Prostate gland (tissue), 2 donors: ENCODE results near the gene CNGA4. TPM values are rescaled to one million over a fixed set of nuclear protein-coding genes. Genes with fewer than 3 reads are reported as not detected.

ENCODE experiments used
- DNase-seq: peaks from one replicate; pipeline ENCODE4 v3.0.0-alpha.2; 2019; ENCODE audit warnings: low spot score
- H3K27ac ChIP-seq, 2 donors: fragments of 200-600 bp; sonication (generic); 2 replicates each; pipeline ENCODE4 v1.5.1; 2017 to 2019
- H3K27me3 ChIP-seq: fragments of 200-600 bp; sonication (generic); replicated peaks from 2 replicates; pipeline ENCODE4 v1.5.1; 2019; ENCODE audit not compliant: insufficient read depth
- H3K36me3 ChIP-seq, 2 donors: fragments of 200-600 bp; sonication (generic); 1 replicate in 1 of 2; 2 replicates in 1 of 2; pipeline versions ENCODE4 v1.5.1 to v1.8.1; 2017 to 2019
- H3K4me1 ChIP-seq: fragments of 200-600 bp; sonication (generic); replicated peaks from 2 replicates; pipeline ENCODE4 v1.5.1; 2019
- H3K4me3 ChIP-seq, 2 donors: fragments of 200-600 bp; sonication (generic); 2 replicates each; pipeline ENCODE4 v1.5.1; 2017 to 2019
- H3K9me3 ChIP-seq: fragments of 200-600 bp; sonication (generic); 2 replicates; pipeline ENCODE4 v1.5.1; 2017
- POLR2A ChIP-seq: fragments of 450-650 bp; IDR thresholded peaks from one replicate; pipeline ENCODE4 v1.6.1; 2016; ENCODE audit warnings: antibody characterized with exemption, mild to moderate bottlenecking
- POLR2AphosphoS5 ChIP-seq: sonication (generic); formaldehyde crosslinking; IDR thresholded peaks from one replicate; pipeline ENCODE4 v1.6.1; 2017; ENCODE audit warnings: antibody characterized with exemption
- WGBS: methylation state at CpG from one replicate; pipeline ENCODE4 v1.1.5; 2018; 5-methylcytosine and 5-hydroxymethylcytosine counted together
- intact Hi-C: fragments of 100-400 bp; cut with DNase I; formaldehyde crosslinking; loops from one replicate; pipeline ENCODE4 v1.14.2; 2022
- total RNA-seq, 2 donors: library from RNA; depleted of rRNA; stranded (reverse); fragments of >200 nt; gene quantifications; one replicate each; pipeline ENCODE4 v1.1.0, GENCODE V29; 2016
- TF ChIP-seq, protein P1 (sequence below), 4 experiments: fragments of 200-600 bp in 2 of 4; fragments of 450-650 bp in 2 of 4; sonication (generic) in 2 of 4; IDR thresholded peaks; 1 replicate in 3 of 4; 2 replicates in 1 of 4; pipeline ENCODE4 v1.5.1; 2016 to 2019; ENCODE audit warnings: antibody characterized with exemption in 4 of 4, mild to moderate bottlenecking in 2 of 4, moderate library complexity in 2 of 4

Gene CNGA4
- total RNA-seq, 2 donors from 2014 or later: 0.27 to 2.0 TPM

DNA sequence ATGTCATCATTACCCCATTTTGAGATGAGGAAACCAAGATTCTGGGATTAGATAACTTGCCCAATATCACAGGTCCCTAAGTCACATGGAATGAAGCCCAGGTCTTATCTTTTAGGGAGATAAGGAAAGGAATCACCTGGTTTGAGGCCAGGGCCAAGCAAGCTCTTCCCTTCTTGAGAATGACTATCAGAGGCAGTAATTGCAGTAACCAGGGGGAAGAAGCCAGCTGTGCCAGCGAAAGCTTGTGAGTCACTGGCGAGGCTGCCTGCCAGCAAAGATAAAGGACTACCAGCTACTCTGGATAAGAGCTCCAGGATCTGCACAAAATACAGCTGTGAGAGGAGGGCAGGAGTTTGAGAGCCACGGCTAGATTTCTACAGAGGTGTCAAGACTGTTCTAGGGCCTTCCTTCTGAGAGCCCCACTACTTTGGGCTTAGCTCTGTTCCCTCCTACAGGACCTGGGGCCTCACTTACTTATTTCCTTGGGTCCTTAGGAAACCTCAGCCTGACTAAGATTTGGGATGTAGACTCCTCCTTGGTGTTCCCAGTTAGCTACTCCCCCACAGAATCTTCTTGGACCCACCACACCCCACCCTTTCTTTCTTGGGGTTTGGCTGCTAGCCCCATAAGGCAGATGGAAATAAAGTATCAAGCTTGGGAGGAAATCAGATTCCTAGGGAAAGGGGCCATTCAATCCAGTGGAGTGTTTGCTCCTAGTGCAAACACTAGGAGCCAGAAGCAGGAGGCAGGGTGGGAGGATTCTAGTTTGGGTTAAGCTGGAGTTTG is 11.1 kb downstream of the CNGA4 start:
- Histone ChIP-seq H3K27ac (no peak overlapping the region), H3K36me3 (no peaks in the 10 kb centered on the region), H3K27me3 (no peaks in the 10 kb centered on the region), H3K9me3 (no peaks in the 10 kb centered on the region), H3K4me1 (peaks cover 5% of the 10 kb centered on the region), H3K4me3 (no peak overlapping the region)
- TF ChIP-seq, protein P1, sequence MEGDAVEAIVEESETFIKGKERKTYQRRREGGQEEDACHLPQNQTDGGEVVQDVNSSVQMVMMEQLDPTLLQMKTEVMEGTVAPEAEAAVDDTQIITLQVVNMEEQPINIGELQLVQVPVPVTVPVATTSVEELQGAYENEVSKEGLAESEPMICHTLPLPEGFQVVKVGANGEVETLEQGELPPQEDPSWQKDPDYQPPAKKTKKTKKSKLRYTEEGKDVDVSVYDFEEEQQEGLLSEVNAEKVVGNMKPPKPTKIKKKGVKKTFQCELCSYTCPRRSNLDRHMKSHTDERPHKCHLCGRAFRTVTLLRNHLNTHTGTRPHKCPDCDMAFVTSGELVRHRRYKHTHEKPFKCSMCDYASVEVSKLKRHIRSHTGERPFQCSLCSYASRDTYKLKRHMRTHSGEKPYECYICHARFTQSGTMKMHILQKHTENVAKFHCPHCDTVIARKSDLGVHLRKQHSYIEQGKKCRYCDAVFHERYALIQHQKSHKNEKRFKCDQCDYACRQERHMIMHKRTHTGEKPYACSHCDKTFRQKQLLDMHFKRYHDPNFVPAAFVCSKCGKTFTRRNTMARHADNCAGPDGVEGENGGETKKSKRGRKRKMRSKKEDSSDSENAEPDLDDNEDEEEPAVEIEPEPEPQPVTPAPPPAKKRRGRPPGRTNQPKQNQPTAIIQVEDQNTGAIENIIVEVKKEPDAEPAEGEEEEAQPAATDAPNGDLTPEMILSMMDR (IDR thresholded peaks at IDR 0.05): no peak
- no peak for TF ChIP-seq POLR2AphosphoS5
- TF ChIP-seq POLR2A: no peak
- WGBS: 24% methylated on average over 3 of the region's 3 CpGs
- DNase-seq: no peak
- intact Hi-C loops: loop anchor here (5.0 kb wide), 2 partner anchors 67 to 102 kb away; no protein-coding TSS in a partner anchor

DNA sequence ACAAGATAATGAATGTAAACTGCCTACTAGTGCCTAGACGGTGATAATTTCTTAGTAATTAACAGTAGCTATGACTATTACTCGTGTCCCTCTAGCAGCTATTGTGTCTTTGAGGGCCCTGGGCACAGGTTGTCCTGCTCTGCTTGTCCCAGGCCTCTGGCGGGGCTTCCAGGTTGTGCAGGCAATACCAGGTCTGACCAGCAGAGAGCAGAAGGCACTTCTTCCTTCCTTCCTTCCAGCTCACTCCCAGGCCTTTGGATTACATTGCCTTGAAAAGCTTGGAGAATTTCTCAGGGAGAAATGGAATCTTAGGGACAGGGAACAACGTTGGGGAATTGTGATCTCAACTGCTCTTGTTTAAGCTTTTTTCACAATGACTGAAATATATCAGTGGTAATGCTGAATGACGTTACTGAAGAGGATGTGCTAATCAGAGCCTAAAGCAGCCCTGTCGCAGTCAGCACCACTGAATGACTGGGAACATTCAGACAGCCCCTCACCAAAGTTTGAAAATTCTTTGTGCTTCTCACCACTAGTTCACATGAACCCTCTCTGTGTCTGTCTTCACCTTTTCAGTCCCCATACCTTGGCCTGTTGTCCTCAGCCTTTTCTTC is 12.3 kb downstream of the CNGA4 start:
- TF ChIP-seq POLR2AphosphoS5 (peak; percentile 19), POLR2A (no peak)
- TF ChIP-seq, protein P1 (IDR thresholded peaks at IDR 0.05): peak; percentile 46 to 85 (median 74)
- H3K4me1 ChIP-seq: peaks cover 5% of the 10 kb centered on the region
- no peak overlapping the region for H3K4me3 ChIP-seq
- 52% methylated on average over 6 of the region's 6 CpGs for WGBS
- intact Hi-C loops: loop anchor here (5.0 kb wide), 2 partner anchors 66 to 101 kb away; no protein-coding TSS in a partner anchor
- no peaks in the 10 kb centered on the region for H3K36me3 ChIP-seq
- no peaks in the 10 kb centered on the region for H3K27me3 ChIP-seq
- DNase-seq: peak; percentile 34
- H3K9me3 ChIP-seq: no peaks in the 10 kb centered on the region
- peak overlapping the region in 1 of 2 donors; percentile 67 for H3K27ac ChIP-seq

DNA sequence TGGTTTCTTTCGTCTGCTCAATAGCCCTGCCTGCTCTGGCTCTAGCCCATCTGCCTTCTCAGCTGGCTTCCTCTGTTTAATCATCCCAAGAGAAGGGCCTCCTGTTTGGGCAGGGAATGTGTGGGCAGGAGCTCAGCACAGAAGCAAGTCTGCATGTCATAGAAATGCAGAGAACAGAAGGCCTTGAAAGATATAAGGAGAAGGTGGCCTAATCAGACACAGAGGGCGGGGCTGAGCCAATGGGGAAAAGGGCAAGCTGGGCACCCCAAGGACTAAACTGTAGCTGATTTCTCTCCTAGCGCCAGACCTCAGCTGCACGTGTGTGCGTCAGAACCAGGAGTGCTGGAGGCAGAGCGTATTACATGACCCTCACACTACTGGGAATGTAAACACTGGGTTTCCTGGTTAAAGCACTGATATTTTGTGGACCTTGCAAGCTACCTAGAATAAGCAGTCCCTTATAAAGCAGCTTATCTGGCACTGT is 13.1 kb downstream of the CNGA4 start:
- peak; percentile 24 for DNase-seq
- H3K27me3 ChIP-seq: no peaks in the 10 kb centered on the region
- H3K9me3 ChIP-seq: no peaks in the 10 kb centered on the region
- peaks cover 5% of the 10 kb centered on the region for H3K4me1 ChIP-seq
- H3K36me3 ChIP-seq: no peaks in the 10 kb centered on the region
- TF ChIP-seq, protein P1 (IDR thresholded peaks at IDR 0.05): no peak
- peak; percentile 58 for TF ChIP-seq POLR2AphosphoS5
- H3K27ac ChIP-seq: peak overlapping the region; percentile 26 to 67
- intact Hi-C loops: loop anchor here (5.0 kb wide), 2 partner anchors 65 to 100 kb away; no protein-coding TSS in a partner anchor
- no peak overlapping the region for H3K4me3 ChIP-seq
- 46% methylated on average over 6 of the region's 6 CpGs for WGBS

DNA sequence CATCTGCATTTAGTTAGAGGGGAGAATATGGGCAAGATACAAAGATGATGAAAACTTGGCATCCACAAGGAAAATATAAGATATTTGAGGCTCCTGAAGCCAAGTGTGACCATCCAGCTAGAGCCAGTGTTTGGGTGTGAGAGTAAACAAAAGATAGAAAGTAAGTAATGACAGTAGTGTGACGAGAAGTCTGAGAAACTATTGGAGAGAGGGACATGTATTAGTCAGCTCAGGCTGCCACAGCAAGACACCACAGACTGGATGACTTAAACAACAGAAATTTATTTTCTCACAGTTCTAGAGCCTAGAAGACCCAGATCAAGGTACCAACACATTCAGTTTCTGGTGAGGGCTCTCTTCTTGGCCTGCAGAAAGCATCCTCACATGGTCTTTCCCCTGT is 14.3 kb downstream of the CNGA4 start:
- no peak for TF ChIP-seq POLR2AphosphoS5
- TF ChIP-seq, protein P1 (IDR thresholded peaks at IDR 0.05): no peak
- no peak for TF ChIP-seq POLR2A
- H3K27ac ChIP-seq: no peak overlapping the region
- H3K4me3 ChIP-seq: no peak overlapping the region
- H3K27me3 ChIP-seq: no peaks in the 10 kb centered on the region
- no peaks in the 10 kb centered on the region for H3K9me3 ChIP-seq
- no peaks in the 10 kb centered on the region for H3K36me3 ChIP-seq
- intact Hi-C loops: loop anchor here (5.0 kb wide), 2 partner anchors 64 to 99 kb away; no protein-coding TSS in a partner anchor
- 84% methylated on average over 1 of the region's 1 CpG for WGBS
- peaks cover 5% of the 10 kb centered on the region for H3K4me1 ChIP-seq
- DNase-seq: no peak
